GM19099 (cell line): ENCODE measurements around the gene SEC22C.

Source experiments
- POLR2A ChIP-seq: IDR thresholded peaks from 3 replicates; pipeline ENCODE4 v1.6.1; 2011; ENCODE audit warnings: low read depth; ENCODE audit not compliant: insufficient read length; ENCODE audit errors: extremely low read depth

SEC22C gene

DNA sequence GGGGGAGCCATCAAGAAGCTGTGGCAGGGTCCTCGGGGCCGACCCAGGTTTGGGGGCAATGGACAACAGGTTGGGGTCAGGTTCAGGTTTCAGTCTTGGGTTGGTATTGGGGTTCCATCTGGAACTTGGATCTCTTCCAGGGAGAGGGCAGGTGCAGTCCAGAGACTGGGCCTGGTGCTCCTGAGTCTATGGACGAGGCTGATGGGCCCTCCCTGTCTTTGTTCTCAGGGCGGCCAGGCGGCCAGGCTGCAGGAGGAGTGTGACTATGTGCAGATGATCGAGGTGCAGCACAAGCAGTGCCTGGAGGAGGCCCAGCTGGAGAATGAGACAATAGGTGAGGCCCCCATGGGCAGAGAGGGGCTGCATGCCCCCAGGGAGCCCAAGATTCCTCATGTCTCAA is 68.2 kb downstream of the SEC22C start:
- no peak for TF ChIP-seq POLR2A

DNA sequence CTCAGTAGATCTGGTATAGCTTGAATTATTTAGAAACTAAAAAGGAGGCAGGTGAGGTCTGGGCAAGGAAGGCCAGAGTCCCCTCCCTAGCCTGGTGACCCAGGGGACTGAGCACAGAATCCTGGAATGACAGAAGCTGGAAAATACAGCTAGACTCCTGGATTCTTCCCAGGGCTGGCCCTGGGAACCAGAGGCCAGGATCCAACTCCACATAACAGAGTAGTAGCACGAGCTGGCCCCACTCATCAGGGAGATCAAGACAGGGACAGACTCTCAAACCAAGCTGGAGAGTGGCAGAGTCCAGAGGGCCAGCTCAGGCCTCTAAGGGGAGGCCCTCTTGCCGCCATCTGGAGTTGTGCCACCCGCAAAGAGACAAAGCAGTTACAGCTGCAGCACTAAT is 68.6 kb downstream of the SEC22C start:
- TF ChIP-seq POLR2A = no peak

DNA sequence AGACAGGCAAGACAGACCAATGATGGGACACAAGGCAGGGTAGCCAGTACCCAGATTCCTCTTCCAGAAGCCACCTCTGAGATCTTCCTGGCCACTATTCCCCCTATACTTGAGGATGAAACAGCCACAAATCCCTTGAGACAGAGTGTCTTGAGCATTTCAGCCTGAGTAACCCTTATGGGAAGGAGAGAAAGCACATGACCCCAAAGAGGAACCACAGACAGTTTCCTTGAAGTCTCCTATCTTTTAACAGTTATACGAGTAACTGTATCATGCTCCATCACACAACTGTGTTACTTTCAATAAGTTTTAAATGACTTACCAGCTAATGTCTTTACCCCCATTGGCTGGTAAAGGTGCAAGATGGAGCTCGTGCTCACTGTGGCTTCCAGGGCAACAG is 70.0 kb downstream of the SEC22C start:
- TF ChIP-seq POLR2A = no peak

DNA sequence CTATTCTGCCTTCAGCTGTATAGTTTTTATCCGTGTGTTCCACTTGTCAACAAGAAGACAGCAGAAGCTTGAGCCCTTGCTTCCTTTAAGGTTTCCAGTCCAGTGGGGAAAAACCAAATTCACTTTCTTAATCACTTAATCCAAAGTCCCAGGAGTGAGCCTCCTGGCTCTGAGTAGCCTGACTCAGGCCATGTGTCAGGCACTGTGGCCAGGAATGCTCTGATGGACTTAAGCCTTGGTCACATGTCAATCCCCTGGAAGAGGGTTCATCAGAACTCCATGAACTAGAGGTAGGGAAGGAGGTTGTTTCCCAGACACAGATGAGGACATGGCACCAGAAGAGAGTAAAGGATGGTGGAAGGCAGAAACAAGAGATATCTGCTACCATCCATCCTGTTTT is 70.6 kb downstream of the SEC22C start:
- TF ChIP-seq POLR2A = no peak

DNA sequence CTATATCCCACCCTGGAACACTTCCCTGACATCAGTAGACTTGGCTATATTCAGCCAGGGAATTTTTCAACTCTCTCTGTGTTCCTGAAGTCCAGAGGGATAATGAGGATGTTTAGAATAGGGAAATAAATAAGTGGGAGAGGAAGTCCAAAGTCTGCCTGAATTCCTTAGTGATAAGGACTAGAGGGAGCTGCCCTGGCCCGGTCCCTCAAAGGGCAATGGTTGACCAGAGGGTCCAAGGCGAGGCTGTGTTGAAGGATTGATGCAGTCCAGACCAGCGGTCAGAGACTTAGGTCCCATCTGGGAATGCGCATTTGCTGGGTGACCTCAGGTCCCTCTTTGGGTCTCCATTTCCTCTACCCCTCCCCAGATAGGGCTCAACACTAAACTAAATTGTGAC is 71.4 kb downstream of the SEC22C start:
- no peak for TF ChIP-seq POLR2A

DNA sequence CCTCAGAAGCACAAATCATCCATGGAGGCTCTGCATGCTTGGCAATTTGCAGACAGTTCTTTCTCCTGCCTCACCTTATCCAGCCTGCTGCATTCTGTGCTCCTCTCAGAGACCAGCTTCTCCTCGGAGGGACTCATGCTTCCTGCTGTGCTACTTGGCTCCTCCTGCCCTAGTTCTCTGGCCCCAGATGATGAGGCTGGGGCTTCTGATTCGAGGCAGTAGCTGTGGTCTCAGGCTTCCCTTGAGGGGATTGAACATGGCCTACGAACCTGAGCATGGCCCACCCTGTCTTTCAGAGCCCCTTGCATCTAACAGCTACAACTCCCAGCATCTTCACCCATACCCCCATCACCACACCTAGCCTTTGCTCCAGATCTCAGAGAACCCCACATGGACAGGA is 72.7 kb downstream of the SEC22C start:
- TF ChIP-seq POLR2A = no peak

DNA sequence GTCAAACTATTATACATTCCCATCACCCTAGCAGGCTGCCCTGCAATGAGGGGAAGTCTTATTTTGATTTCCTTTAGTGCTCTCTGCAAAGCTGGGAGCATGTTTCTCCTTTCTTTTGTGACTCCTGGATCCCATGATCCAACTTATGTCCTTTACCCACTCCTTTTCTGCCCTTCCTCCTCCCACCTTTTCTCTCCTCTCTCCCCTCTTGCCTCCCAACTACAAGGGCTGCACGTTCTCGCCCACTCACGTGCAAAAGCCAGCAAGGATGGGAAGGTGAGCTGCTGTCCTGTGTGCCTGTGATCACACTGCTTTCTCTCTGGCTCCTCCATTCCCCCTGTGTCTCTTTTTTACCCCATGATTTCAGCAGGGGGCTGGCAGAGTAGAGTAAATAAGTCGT is 73.2 kb downstream of the SEC22C start:
- no peak for TF ChIP-seq POLR2A

DNA sequence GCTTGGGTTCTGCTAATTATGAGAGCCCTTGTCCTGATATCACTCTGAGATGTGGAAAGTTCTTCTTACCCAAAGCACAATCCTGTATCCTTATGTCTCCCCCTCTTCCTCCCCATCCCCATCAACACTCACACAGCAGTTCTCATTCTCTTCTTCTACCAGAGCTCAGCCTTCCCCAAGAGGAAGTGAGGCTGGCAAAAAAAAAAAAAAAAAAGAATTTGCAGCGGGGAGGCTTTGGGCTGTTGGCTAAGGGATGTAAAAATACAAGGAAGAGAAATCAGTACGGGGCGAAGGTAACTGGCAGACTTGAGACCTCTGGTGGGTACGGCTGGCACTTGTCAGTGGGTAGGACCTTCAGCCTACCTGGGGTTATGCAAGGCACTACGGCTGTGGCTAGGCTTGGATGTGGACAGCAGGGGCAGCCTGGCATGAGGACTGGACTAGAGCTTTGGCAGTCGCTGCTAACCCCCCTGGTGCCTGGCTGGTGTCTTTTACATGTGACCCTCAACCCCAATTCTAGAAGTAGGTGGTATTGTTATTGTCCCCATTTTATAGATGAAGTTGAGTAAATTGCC is 73.9 kb downstream of the SEC22C start:
- TF ChIP-seq POLR2A = no peak

DNA sequence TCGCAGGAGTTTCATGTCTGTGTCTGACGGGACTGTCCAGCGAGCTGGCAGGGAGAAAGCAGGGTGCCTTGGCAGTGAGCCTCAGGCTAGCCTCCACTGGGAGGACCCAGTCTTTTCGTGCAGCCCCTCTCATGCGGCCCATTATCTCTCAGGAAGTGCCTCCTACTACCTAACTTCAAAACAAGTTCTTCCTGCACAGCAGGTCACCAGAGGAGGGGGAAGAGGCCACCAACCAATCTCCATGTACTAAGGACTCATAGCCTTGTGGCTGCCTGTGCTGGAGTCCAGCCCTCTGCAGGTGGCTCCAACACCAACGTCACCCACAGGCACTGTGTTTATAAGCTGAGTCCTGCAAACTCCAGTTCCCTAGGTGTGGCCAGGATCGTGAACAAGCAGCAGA is 74.5 kb downstream of the SEC22C start:
- TF ChIP-seq POLR2A = no peak

DNA sequence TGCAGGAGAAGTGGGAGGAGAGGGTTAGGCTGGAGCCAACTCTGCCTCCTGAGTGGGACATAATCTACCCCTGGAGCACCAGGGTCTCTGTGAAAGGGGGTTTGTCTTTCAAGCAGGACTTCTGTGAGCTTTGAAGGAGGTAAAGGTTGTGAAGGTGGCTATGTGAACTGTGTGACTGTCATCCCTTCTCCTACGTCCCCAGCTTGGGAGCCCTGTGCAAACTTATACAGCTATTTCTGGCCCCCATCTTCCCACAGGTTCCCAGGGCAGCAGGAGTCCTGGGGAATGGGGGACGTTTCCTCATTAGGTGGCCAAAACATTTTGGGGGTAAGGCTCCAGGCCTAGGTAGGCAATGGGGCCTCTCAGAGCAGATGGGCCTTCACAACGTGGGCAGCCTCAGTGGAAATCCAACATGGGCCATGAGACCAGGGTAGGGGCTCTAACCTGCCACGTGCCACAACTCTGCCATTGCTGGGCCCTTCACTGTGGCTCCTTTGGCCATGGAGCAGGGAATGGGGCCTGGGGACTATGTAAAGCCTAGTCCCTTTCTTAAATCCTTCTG is 75.8 kb downstream of the SEC22C start:
- TF ChIP-seq POLR2A = no peak

DNA sequence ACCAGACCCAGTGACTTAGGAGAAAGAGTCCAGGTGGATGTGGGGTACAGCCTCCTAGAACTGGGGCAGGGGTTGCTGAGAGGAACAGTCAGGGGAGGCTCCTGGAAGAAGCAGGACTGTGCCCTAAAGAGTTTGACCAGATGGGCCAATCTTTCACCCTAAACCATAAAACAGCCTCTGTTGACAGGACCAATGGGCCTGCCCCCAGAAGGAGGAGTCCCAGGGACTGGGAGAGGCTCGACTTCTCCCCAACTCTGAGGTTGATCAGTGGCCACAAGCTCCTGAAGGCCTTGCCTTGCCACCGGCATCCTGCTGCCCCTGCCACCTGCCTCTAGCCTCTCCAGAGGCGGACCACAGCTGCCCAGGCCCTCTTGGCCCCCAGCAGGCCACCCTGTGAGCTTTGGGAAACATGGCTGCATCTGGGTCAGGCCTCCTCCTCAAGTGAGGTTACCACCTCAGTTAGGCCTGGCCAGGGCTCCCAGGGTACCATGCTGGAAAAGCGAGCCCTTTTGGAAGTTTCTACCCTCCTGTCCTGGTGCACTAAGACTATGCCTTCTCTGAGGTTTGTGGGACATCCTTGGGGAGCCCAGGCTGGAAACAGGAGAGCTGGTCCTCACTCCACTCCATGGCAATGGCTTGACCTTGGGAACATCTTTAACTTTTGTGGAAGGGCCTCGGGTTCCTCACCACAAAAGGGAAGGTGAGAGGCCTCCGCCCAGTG is 76.5 kb downstream of the SEC22C start:
- TF ChIP-seq POLR2A = no peak

DNA sequence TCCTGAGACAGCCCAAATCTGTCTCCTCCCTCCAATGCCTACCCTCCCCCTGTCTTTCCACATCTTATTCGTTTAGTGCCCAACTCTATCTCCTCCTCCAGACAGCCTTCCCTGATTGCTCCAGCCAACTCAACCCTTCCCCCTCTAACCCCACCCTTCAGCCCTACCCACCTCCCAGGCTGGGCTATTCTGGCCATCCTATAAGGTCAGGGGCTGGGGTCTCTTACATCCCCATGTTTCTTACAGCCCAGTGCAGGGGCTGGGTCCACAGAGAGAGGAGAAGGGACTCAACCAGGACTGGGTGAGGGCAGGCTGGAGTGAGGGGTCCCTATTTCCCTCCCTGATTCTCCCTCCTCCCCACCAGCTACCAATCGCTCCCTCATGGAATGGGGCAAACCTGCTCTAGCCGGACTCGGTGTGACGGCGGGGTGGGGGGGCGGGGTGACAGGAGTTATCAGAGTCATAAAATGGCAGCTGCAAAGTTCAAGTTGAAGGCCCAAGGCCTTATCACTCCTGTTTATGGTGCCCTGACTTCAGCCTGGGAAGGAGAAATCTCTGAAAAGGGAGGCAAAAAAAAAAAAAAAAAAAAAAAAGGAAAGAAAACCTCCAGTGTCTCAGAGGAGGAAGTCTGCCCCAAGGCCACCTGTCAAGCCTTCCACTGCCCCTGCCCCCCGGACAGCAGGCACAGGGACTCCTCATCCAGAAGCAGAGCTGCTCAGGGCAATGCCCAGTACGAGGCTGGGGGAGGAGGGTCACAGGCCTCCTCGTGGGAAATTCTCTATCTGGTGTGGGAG is 77.2 kb downstream of the SEC22C start:
- TF ChIP-seq POLR2A = no peak

DNA sequence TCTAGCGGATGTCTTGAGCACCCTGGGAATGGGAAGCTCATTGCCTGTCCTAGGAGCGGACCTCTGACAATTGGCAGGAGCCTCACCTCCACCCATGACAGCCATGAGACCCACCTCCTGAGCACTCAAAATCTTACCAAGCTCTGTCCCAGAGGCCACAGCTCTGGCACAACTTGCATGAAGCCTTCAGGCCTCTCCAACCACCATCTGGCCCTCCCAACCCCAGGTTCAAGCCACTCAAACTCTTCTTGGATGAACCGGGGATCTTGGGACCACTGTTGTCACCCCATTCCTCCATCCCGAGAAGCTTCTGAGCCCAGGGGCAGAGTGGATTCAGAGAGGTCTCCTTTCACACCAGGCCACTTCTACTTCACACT is 77.8 kb downstream of the SEC22C start:
- no peak for TF ChIP-seq POLR2A

DNA sequence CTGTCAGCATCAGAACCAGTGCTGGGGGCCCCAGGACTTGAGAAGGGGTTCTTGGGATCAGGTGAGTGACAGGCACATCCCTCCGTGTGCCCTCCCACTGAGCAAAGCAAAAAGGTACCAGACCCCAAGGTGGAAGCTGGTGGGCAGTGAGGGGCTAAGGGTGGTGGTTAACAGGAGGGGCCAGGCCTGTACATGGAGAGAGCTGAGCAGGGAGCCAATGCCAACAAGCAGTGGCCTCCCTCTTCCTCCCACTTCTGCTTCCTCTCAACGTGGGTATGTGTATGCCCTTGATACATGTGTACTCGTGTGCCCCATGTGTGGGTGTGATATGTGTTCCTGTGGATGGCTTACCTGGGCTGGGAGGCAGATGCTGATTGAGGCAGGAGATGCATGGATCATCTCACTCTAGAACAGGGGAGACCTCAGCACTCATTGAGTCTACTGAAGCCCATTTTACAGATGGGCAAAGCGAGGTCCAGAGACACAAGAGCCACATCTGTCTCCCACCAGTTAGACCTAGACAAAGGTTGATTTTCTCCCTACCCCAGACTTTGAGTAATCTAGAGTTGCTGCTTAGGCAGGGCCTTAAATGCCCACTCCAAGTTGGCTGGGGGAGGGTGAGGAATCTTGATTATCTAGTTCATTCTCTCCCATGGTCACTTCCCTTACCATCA is 78.4 kb downstream of the SEC22C start:
- TF ChIP-seq POLR2A = no peak
